PC-3 (cell line): ENCODE data around the gene RXRA. TPM values are rescaled to one million over a fixed set of nuclear protein-coding genes. Genes with fewer than 3 reads are reported as not detected.
"Not testable (repeated sequence)": the region's sequence is repeated elsewhere in the genome, so short reads cannot be mapped to it uniquely, and the experiment has no call there.

ENCODE experiments used
- ATAC-seq: fragments of 200-7000 bp; cut with Tn5 transposase; 2 replicates; pipeline ENCODE4 v1.9.1; 2020; ENCODE audit warnings: mild to moderate bottlenecking, moderate library complexity
- BruUV-seq: library from RNA; stranded (reverse); fragments of 400-500 nt; replicated peaks from 2 replicates; lab custom pipeline; 2021; lab: Mats Ljungman, UMichigan
- CTCF ChIA-PET: fragments of 300-600 bp; sonication (Branson Sonifier 250); formaldehyde crosslinking; loops from one replicate; lab custom pipeline; 2022; ENCODE audit warnings: antibody characterized with exemption; lab: Charles Lee
- POLR2A ChIA-PET: fragments of 300-600 bp; sonication (Branson Sonifier 250); formaldehyde crosslinking; loops from one replicate; lab custom pipeline; 2022; ENCODE audit warnings: antibody characterized with exemption; ENCODE audit not compliant: unreplicated experiment; lab: Charles Lee
- DNase-seq: peaks from one replicate; pipeline ENCODE4 v3.0.0-alpha.2; 2015
- H2AFZ ChIP-seq: fragments of 300-600 bp; sonication (generic); 2 replicates; pipeline ENCODE4 v1.6.0; 2016; ENCODE audit warnings: antibody characterized with exemption, low read length
- H3F3A ChIP-seq: fragments of 300-600 bp; sonication (generic); one replicate; pipeline ENCODE4 v1.6.0; 2017; ENCODE audit warnings: antibody characterized with exemption, low read length, control low read depth, mild to moderate bottlenecking; ENCODE audit not compliant: unreplicated experiment
- H3K27ac ChIP-seq: fragments of 300-600 bp; sonication (generic); 2 replicates; pipeline ENCODE4 v1.5.1; 2016; ENCODE audit warnings: mild to moderate bottlenecking, low read length
- H3K27me3 ChIP-seq: fragments of 300-600 bp; sonication (generic); 2 replicates; pipeline ENCODE4 v1.6.1; 2016; ENCODE audit warnings: low read length, mixed read lengths
- H3K36me3 ChIP-seq: fragments of 300-600 bp; sonication (generic); 2 replicates; pipeline ENCODE4 v1.6.1; 2016; ENCODE audit warnings: low read depth, mixed run types, low read length, mixed read lengths
- H3K4me1 ChIP-seq: fragments of 300-600 bp; sonication (generic); 2 replicates; pipeline ENCODE4 v1.5.1; 2016; ENCODE audit warnings: low read length; ENCODE audit not compliant: insufficient read depth
- H3K4me2 ChIP-seq: fragments of 300-600 bp; sonication (generic); 2 replicates; pipeline ENCODE4 v1.6.0; 2016; ENCODE audit warnings: low read length
- H3K4me3 ChIP-seq: fragments of 300-600 bp; sonication (generic); 2 replicates; pipeline ENCODE4 v1.5.1; 2016; ENCODE audit warnings: mild to moderate bottlenecking, low read length, mixed read lengths
- H3K79me2 ChIP-seq: fragments of 300-600 bp; sonication (generic); 2 replicates; pipeline ENCODE4 v1.6.1; 2017; ENCODE audit warnings: low read length, mixed read lengths
- H3K9ac ChIP-seq: fragments of 300-600 bp; sonication (generic); 2 replicates; pipeline ENCODE4 v1.6.0; 2016; ENCODE audit warnings: mild to moderate bottlenecking, low read length
- H3K9me2 ChIP-seq: fragments of 300-600 bp; sonication (generic); replicated peaks from 2 replicates; pipeline ENCODE4 v1.6.1; 2016; ENCODE audit warnings: mixed run types, low read length, mixed read lengths
- H3K9me3 ChIP-seq: fragments of 300-600 bp; sonication (generic); 2 replicates; pipeline ENCODE4 v1.6.1; 2016; ENCODE audit warnings: low read length, mixed read lengths
- H4K20me1 ChIP-seq: fragments of 300-600 bp; sonication (generic); 2 replicates; pipeline ENCODE4 v1.6.1; 2016; ENCODE audit warnings: low read length, mixed read lengths
- EZH2 ChIP-seq: fragments of 300-600 bp; sonication (generic); IDR thresholded peaks from one replicate; pipeline ENCODE4 v1.6.1; 2017; ENCODE audit warnings: antibody characterized with exemption, mild to moderate bottlenecking, low read length; ENCODE audit not compliant: unreplicated experiment
- EZH2phosphoT487 ChIP-seq: fragments of 300-600 bp; sonication (generic); IDR thresholded peaks from 2 replicates; pipeline ENCODE4 v1.6.1; 2018; ENCODE audit warnings: mild to moderate bottlenecking, antibody characterized with exemption, low read length, borderline replicate concordance
- intact Hi-C: fragments of 100-400 bp; cut with micrococcal nuclease; formaldehyde crosslinking; loops from 2 replicates; pipeline ENCODE4 v1.9.0; 2023
- total RNA-seq: library from RNA; depleted of rRNA; stranded (reverse); fragments of >200 nt; gene quantifications from 2 replicates; pipeline ENCODE4 v1.2.3, GENCODE V29; 2014
- TF ChIP-seq, protein P1 (sequence below): fragments of 300-600 bp; sonication (generic); conservative IDR thresholded peaks from 2 replicates; pipeline ENCODE4 v1.5.1; 2017; ENCODE audit warnings: antibody characterized with exemption, low read depth, mild to moderate bottlenecking, low read length

Gene RXRA
- total RNA-seq, 1 experiment from 2014 or later = 17.5 TPM

DNA sequence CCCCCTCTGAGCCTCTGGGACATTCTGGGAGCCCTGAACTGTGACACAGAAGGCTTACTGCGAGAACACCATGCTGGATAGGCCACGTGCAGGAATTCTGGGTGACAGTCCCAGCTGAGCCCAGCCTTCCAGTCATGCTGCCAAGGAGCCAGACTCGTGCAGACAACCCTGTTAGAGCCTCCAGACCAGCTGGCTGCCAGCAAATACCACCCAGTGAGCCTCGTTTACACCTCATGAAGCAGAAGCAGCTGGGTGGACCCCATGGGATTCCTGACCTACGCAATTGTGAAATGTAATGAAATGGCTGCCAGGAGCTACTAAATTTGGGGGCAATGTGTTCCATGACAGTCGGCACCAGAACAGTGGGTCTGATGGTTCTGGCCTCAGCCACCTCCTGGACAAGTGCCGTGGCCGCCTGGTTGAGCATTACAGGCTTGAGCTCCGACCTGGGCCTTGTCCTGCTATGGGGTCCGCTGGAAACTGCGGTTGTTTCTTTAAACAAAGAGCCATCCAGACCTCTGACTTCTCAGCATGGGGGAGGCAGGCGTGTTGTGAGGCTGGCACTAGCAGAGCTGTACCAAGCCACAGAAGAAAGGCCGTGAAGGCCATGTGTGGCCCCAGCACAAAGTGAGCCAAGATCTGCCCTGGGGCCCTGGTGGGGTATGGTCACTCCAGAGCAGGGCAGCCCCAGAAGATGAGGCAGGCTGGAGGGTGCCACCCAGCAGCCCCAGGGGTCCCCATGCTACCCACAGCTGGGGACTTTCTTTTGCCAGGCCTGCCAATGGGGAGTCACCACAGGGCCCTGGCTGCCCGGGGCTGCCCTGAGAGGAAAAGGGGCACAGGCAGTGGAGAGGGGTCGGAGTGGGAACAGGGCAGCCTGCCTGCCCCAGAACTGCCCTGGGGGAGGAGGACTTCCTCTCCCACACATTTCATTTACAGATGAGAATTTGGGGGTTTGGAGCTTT lies 19.3 kb upstream of the RXRA start:
- ATAC-seq (no peak), DNase-seq (no peak)
- H3K4me3 ChIP-seq = no peak overlapping the region
- no peak overlapping the region for H3K27ac ChIP-seq
- intact Hi-C loops = no loop called here
- H3K4me1 ChIP-seq = no peaks in the 10 kb centered on the region
- ChIA-PET POLR2A (no interaction called here), CTCF (no interaction called here)
- no peak overlapping the region for H3K4me2 ChIP-seq
- H2AFZ ChIP-seq = no peak overlapping the region
- no peaks in the 10 kb centered on the region for H3K36me3 ChIP-seq
- no peaks in the 10 kb centered on the region for H3F3A ChIP-seq
- H3K9me2 ChIP-seq = no peaks in the 10 kb centered on the region
- no peaks in the 10 kb centered on the region for H4K20me1 ChIP-seq
- H3K27me3 ChIP-seq = no peaks in the 10 kb centered on the region
- no peaks in the 10 kb centered on the region for H3K79me2 ChIP-seq
- BruUV-seq = no TSS peak
- H3K9ac ChIP-seq = no peak overlapping the region
- H3K9me3 ChIP-seq = no peaks in the 10 kb centered on the region
- TF ChIP-seq EZH2 (no peak), EZH2phosphoT487 (no peak)
- TF ChIP-seq, protein P1, sequence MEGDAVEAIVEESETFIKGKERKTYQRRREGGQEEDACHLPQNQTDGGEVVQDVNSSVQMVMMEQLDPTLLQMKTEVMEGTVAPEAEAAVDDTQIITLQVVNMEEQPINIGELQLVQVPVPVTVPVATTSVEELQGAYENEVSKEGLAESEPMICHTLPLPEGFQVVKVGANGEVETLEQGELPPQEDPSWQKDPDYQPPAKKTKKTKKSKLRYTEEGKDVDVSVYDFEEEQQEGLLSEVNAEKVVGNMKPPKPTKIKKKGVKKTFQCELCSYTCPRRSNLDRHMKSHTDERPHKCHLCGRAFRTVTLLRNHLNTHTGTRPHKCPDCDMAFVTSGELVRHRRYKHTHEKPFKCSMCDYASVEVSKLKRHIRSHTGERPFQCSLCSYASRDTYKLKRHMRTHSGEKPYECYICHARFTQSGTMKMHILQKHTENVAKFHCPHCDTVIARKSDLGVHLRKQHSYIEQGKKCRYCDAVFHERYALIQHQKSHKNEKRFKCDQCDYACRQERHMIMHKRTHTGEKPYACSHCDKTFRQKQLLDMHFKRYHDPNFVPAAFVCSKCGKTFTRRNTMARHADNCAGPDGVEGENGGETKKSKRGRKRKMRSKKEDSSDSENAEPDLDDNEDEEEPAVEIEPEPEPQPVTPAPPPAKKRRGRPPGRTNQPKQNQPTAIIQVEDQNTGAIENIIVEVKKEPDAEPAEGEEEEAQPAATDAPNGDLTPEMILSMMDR = no peak

DNA sequence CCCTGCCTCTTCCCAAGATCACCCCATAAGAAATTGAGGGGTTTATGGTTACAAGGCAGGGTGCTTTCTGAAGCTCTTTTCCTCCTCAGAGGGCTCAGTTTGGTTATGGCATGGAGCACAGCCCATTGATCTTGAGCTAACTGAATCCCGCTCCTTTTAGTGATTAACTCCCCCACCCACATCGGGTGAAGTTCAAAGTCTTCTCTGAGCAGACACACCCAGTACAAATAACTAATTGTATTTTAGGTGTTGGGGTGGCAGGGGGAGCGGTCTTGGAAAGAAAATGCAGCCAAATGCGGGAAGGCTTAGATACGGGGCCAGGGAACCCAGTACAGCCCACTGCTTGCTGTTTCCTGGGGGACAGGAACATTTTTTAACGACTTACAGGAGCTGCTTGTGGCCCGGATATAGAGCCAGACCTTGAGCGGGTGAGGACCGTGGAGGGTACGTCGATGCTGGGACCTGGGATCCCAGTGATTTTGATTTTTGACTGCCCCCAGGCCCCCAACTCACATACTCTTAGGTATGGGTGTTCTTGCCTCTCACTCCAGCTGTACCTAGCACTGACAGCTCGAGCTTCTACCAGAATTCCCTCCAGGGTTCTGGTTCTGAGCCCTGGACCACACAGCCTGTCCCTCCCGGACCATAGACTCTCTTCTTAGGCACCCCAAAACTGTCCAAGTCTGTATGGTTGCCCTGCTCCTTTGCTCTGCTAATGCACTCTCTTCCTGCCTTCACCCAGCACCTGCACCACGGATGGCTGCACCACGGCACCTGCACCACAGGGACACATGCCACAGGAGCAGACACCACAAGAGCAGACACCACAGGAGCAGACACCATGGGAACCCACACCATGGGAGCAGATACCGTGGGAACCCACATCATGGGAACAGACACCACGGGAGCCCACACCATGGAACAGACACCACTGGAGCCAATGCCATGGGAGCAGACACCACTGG lies 18.3 kb upstream of the RXRA start:
- TF ChIP-seq EZH2 (no peak), EZH2phosphoT487 (no peak)
- TF ChIP-seq, protein P1 = no peak

DNA sequence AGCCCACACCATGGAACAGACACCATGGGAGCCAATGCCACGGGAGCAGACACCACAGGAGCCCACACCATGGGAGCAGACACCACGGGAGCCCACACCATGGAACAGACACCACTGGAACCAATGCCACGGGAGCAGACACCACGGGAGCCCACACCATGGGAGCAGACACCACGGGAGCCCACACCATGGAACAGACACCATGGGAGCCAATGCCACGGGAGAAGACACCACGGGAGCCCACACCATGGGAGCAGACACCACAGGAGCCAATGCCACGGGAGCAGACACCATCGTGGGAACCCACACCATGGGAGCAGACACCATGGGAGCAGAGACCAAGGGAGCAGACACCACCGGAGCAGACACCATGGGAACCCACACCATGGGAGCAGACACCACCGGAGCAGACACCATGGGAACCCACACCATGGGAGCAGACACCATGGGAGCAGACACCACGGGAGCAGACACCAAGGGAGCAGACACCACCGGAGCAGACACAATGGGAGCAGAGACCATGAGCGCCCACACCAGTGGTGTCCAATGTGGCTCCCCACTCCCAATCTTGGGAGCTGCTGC lies 17.5 kb upstream of the RXRA start:
- intact Hi-C loops, H3K36me3 ChIP-seq, H3K4me1 ChIP-seq, POLR2A ChIA-PET, H3K27me3 ChIP-seq, H3F3A ChIP-seq, H3K79me2 ChIP-seq, CTCF ChIA-PET, H2AFZ ChIP-seq, ATAC-seq, BruUV-seq, H3K9ac ChIP-seq, H3K9me3 ChIP-seq, DNase-seq, H3K9me2 ChIP-seq, H3K4me3 ChIP-seq, H4K20me1 ChIP-seq, H3K27ac ChIP-seq, H3K4me2 ChIP-seq: not testable (repeated sequence)

More for the DNA sequence above, 18.3 kb upstream of the RXRA start:
- H3K27ac ChIP-seq = no peak overlapping the region
- no peak for DNase-seq
- H3K9ac ChIP-seq = no peak overlapping the region
- no peak overlapping the region for H2AFZ ChIP-seq
- no peaks in the 10 kb centered on the region for H3K4me1 ChIP-seq
- H3K4me3 ChIP-seq = no peak overlapping the region
- H3K4me2 ChIP-seq = no peak overlapping the region
- no TSS peak for BruUV-seq
- no peaks in the 10 kb centered on the region for H3K9me3 ChIP-seq
- POLR2A ChIA-PET = no interaction called here
- no peaks in the 10 kb centered on the region for H3K79me2 ChIP-seq
- H3K27me3 ChIP-seq = no peaks in the 10 kb centered on the region
- intact Hi-C loops = no loop called here
- H3F3A ChIP-seq = no peaks in the 10 kb centered on the region
- no peak for ATAC-seq
- CTCF ChIA-PET = no interaction called here
- no peaks in the 10 kb centered on the region for H3K36me3 ChIP-seq
- H3K9me2 ChIP-seq = no peaks in the 10 kb centered on the region
- H4K20me1 ChIP-seq = no peaks in the 10 kb centered on the region
